ENCODE measurements around the gene GPI. TPM values are rescaled to one million over a fixed set of nuclear protein-coding genes. Genes with fewer than 3 reads are reported as not detected.

The GPI gene
- total and polyA plus RNA-seq, 2 of the 13 experiments (the other 11 are each of a cell fraction or from before 2014, with no cell fraction given), result 147 to 167 TPM

- TF ChIP-seq AGO2 (optimal IDR thresholded peaks at IDR 0.05; ENCODE audit: low read depth, low read length), result no peak
- intact Hi-C loops (cut with micrococcal nuclease; ENCODE audit: unreplicated experiment), result no loop called here
- Histone ChIP-seq H3K9ac (ENCODE audit: insufficient read depth, low read depth, low read length) (no peak overlapping the region), H3K4me3 (replicated peaks in 1 of 3; ENCODE audit: insufficient read depth in 1 of 3, low read depth in 2 of 3, low read length in 3 of 3) (no peak overlapping the region), H4K20me1 (ENCODE audit: insufficient read depth, low read length) (no peaks in the 10 kb centered on the region), H3K4me2 (ENCODE audit: low read depth, low read length) (no peak overlapping the region), H3K9me3 (ENCODE audit: low read length) (no peaks in the 10 kb centered on the region), H3K36me3 (replicated peaks in 1 of 2; ENCODE audit: control insufficient read depth in 1 of 2, insufficient read depth in 2 of 2, low read length in 2 of 2) (peaks cover 19 to 53% of the 10 kb centered on the region in 2 experiments), H3K27ac (ENCODE audit: extremely low read length, insufficient read depth, low read length) (no peak overlapping the region), H3K79me2 (ENCODE audit: insufficient read depth, low read length) (no peaks in the 10 kb centered on the region), H3K4me1 (ENCODE audit: insufficient read depth, low read length) (peaks cover 9% of the 10 kb centered on the region; the same call in 1 of the 2 replicates), H2AFZ (ENCODE audit: low read length) (no peak overlapping the region), H3K27me3 (ENCODE audit: control insufficient read depth in 1 of 2, insufficient read depth in 2 of 2, low read length in 2 of 2) (no peaks in the 10 kb centered on the region)
- 96% methylated on average over 2 of the region's 2 CpGs for WGBS (ENCODE audit: low lambda C conversion rate)
- in situ Hi-C loops (cut with HindIII; ENCODE audit: extremely low pct_ligation_motif_present, low pct_unique_long_range_greater_than_20kb), result loop anchor here (5.0 kb wide), 1 partner anchor 101 kb away; no protein-coding TSS in a partner anchor
- no TSS peak for BruUV-seq (replicated peaks)
- DNase-seq (ENCODE audit: low spot score) (no peak), FAIRE-seq (no peak), ATAC-seq (no peak)
- ChIA-PET CTCF (ENCODE audit: low intra/inter-chr PET ratio, low total read pairs) (no interaction called here), POLR2A (no interaction called here)
These were observed 21.2 kb upstream of the GPI start for GRCh38 chr19:34343751-34344150.

DNA sequence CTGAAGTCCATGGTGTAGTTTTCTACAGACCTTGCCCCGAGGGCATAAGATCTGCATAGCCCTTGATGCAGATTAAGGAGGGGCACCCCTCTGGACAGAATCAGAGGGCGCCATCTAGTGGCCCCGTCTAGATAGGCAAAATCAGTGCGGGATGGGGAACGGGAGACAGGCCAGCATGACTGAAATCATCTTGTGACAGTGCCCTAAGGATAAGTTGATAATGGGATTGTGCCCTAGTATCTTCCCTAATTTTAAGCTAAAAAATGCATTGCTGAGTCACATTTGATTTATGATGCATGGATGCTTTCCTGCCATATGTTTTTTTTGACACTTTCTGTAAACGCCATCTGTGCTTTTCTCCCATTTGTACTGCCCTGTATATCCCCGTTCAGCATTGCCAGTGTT is 19.0 kb upstream of the GPI start:
- in situ Hi-C loops (cut with HindIII; ENCODE audit: extremely low pct_ligation_motif_present, low pct_unique_long_range_greater_than_20kb) (no loop called here), intact Hi-C loops (cut with micrococcal nuclease; ENCODE audit: unreplicated experiment) (no loop called here)
- no peak overlapping the region for H3K4me3 ChIP-seq (replicated peaks in 1 of 3; ENCODE audit: insufficient read depth in 1 of 3, low read depth in 2 of 3, low read length in 3 of 3)
- H3K36me3 ChIP-seq (replicated peaks in 1 of 2; ENCODE audit: control insufficient read depth in 1 of 2, insufficient read depth in 2 of 2, low read length in 2 of 2), result peaks cover 17 to 45% of the 10 kb centered on the region in 2 experiments
- no peaks in the 10 kb centered on the region for H4K20me1 ChIP-seq (ENCODE audit: insufficient read depth, low read length)
- no TSS peak for BruUV-seq (replicated peaks)
- H3K9me3 ChIP-seq (ENCODE audit: low read length), result no peaks in the 10 kb centered on the region
- H3K27me3 ChIP-seq (ENCODE audit: control insufficient read depth in 1 of 2, insufficient read depth in 2 of 2, low read length in 2 of 2), result no peaks in the 10 kb centered on the region
- H3K27ac ChIP-seq (ENCODE audit: extremely low read length, insufficient read depth, low read length), result no peak overlapping the region
- H2AFZ ChIP-seq (ENCODE audit: low read length), result no peak overlapping the region
- H3K9ac ChIP-seq (ENCODE audit: insufficient read depth, low read depth, low read length), result no peak overlapping the region
- H3K4me2 ChIP-seq (ENCODE audit: low read depth, low read length), result no peak overlapping the region
- FAIRE-seq (peak; percentile 39), DNase-seq (ENCODE audit: low spot score) (peak; percentile 63), ATAC-seq (peak; percentile 94)
- ChIA-PET CTCF (ENCODE audit: low intra/inter-chr PET ratio, low total read pairs) (interaction anchor here (0.6 kb wide), 1 partner anchor 125 kb away, joined by 3 read pairs; no protein-coding TSS in a partner anchor), POLR2A (no interaction called here)
- WGBS (ENCODE audit: low lambda C conversion rate), result 39% methylated on average over 7 of the region's 7 CpGs
- peaks cover 9% of the 10 kb centered on the region; the same call in 1 of the 2 replicates for H3K4me1 ChIP-seq (ENCODE audit: insufficient read depth, low read length)
- H3K79me2 ChIP-seq (ENCODE audit: insufficient read depth, low read length), result no peaks in the 10 kb centered on the region
- TF ChIP-seq GATAD1 (CRISPR knock-in tag; IDR thresholded peaks at IDR 0.05), result 0 out of 2 replicates have a peak, but pooled peaks have one; percentile 14
- TF ChIP-seq POGZ (CRISPR knock-in tag; IDR thresholded peaks at IDR 0.05), result no peak
- 0 out of 2 replicates have a peak, but pooled peaks have one; percentile 30 for TF ChIP-seq HDAC2 (CRISPR knock-in tag; IDR thresholded peaks at IDR 0.05)
- peak; percentile 34; the same call in 1 of the 2 replicates for TF ChIP-seq ZNF232 (CRISPR knock-in tag; IDR thresholded peaks at IDR 0.05; ENCODE audit: borderline replicate concordance)
- TF ChIP-seq ZNF430 (CRISPR knock-in tag; IDR thresholded peaks at IDR 0.05), result no peak
- 0 out of 2 replicates have a peak, but pooled peaks have one; percentile 38 for TF ChIP-seq ZNF331 (CRISPR knock-in tag; IDR thresholded peaks at IDR 0.05)
- no peak for TF ChIP-seq RORA (CRISPR knock-in tag; IDR thresholded peaks at IDR 0.05)
- TF ChIP-seq KDM2A (CRISPR knock-in tag; IDR thresholded peaks at IDR 0.05; ENCODE audit: borderline replicate concordance, low read depth), result 0 out of 2 replicates have a peak, but pooled peaks have one; percentile 30
- peak; percentile 81 for TF ChIP-seq STAG1 (CRISPR knock-in tag; IDR thresholded peaks at IDR 0.05)
- peak; percentile 80 for TF ChIP-seq XRCC5 (optimal IDR thresholded peaks at IDR 0.05; ENCODE audit: low read length)
- TF ChIP-seq SAP130 (CRISPR knock-in tag; IDR thresholded peaks at IDR 0.05; ENCODE audit: low read depth), result no peak
- TF ChIP-seq ZNF577 (CRISPR knock-in tag; IDR thresholded peaks at IDR 0.05; ENCODE audit: borderline replicate concordance, low read depth), result no peak
- TF ChIP-seq ZNF44 (CRISPR knock-in tag; IDR thresholded peaks at IDR 0.05), result no peak
- no peak for TF ChIP-seq ZNF639 (CRISPR knock-in tag; conservative IDR thresholded peaks at IDR 0.05)
- TF ChIP-seq THAP11 (CRISPR knock-in tag; IDR thresholded peaks at IDR 0.05), result 0 out of 2 replicates have a peak, but pooled peaks have one; percentile 26
